Osteocyte (in vitro differentiated cells): ENCODE data around the gene SERPINB6. TPM values are rescaled to one million over a fixed set of nuclear protein-coding genes. Genes with fewer than 3 reads are reported as not detected.

Experiments
- DNase-seq: peaks from one replicate; pipeline ENCODE4 v3.0.0; 2021; ENCODE audit warnings: mixed read lengths; ENCODE audit not compliant: unreplicated experiment; ENCODE audit errors: extremely low spot score
- H3K27ac Mint-ChIP-seq: one replicate; pipeline ENCODE4 v1.8.0; 2021; ENCODE audit warnings: mild to moderate bottlenecking, mixed read lengths; ENCODE audit not compliant: unreplicated experiment
- H3K27me3 Mint-ChIP-seq: one replicate; pipeline ENCODE4 v1.8.0; 2021; ENCODE audit warnings: mixed read lengths; ENCODE audit not compliant: unreplicated experiment
- H3K36me3 Mint-ChIP-seq: one replicate; pipeline ENCODE4 v1.8.0; 2021; ENCODE audit warnings: mixed read lengths; ENCODE audit not compliant: unreplicated experiment
- H3K4me1 Mint-ChIP-seq: one replicate; pipeline ENCODE4 v1.8.0; 2021; ENCODE audit warnings: mixed read lengths; ENCODE audit not compliant: unreplicated experiment
- H3K4me3 Mint-ChIP-seq: one replicate; pipeline ENCODE4 v1.8.0; 2021; ENCODE audit warnings: mild to moderate bottlenecking, moderate library complexity, mixed read lengths; ENCODE audit not compliant: unreplicated experiment
- H3K9me3 Mint-ChIP-seq: one replicate; pipeline ENCODE4 v1.8.0; 2021; ENCODE audit warnings: mixed read lengths; ENCODE audit not compliant: unreplicated experiment
- CTCF ChIP-seq: fragments of 200-600 bp; sonication (generic); IDR thresholded peaks from 2 replicates; pipeline ENCODE4 v1.5.0; 2021; ENCODE audit warnings: antibody characterized with exemption, mild to moderate bottlenecking, moderate library complexity
- total RNA-seq: library from RNA; stranded (reverse); gene quantifications from 2 replicates; pipeline ENCODE4 v1.2.1, GENCODE V29; 2021

SERPINB6 gene
- total RNA-seq, 1 donor from 2014 or later: 93.1 TPM

- Mint-ChIP-seq H3K27ac (no peak overlapping the region), H3K36me3 (peaks cover 5% of the 10 kb centered on the region), H3K9me3 (no peaks in the 10 kb centered on the region), H3K4me3 (no peak overlapping the region), H3K4me1 (peaks cover 30% of the 10 kb centered on the region), H3K27me3 (no peaks in the 10 kb centered on the region)
- TF ChIP-seq CTCF: no peak
- DNase-seq: no peak
Measured at GRCh38 chr6:2961506-2961905, 9.9 kb downstream of the SERPINB6 start.

GRCh38 chr6:2960935-2961334, 10.4 kb downstream of the SERPINB6 start:
- TF ChIP-seq CTCF: no peak
- no peak overlapping the region for H3K4me3 Mint-ChIP-seq
- peak overlapping the region; percentile 58 for H3K27ac Mint-ChIP-seq
- H3K4me1 Mint-ChIP-seq: peaks cover 28% of the 10 kb centered on the region
- DNase-seq: no peak
- H3K36me3 Mint-ChIP-seq: peaks cover 3% of the 10 kb centered on the region
- H3K9me3 Mint-ChIP-seq: no peaks in the 10 kb centered on the region
- H3K27me3 Mint-ChIP-seq: no peaks in the 10 kb centered on the region

GRCh38 chr6:2959909-2960719, 11.3 kb downstream of the SERPINB6 start:
- DNase-seq: no peak
- no peak overlapping the region for H3K4me3 Mint-ChIP-seq

GRCh38 chr6:2958776-2959175, 12.6 kb downstream of the SERPINB6 start:
- Mint-ChIP-seq H3K4me1 (peaks cover 28% of the 10 kb centered on the region), H3K27ac (no peak overlapping the region), H3K27me3 (no peaks in the 10 kb centered on the region), H3K4me3 (no peak overlapping the region), H3K36me3 (no peaks in the 10 kb centered on the region), H3K9me3 (no peaks in the 10 kb centered on the region)
- DNase-seq: no peak
- TF ChIP-seq CTCF: no peak

More at GRCh38 chr6:2959909-2960719, 11.3 kb downstream of the SERPINB6 start:
- Mint-ChIP-seq H3K27ac (peak overlapping the region; percentile 58), H3K27me3 (no peaks in the 10 kb centered on the region), H3K36me3 (peaks cover 1% of the 10 kb centered on the region), H3K4me1 (peaks cover 28% of the 10 kb centered on the region), H3K9me3 (no peaks in the 10 kb centered on the region)
- TF ChIP-seq CTCF: no peak

GRCh38 chr6:2958331-2958711, 13.0 kb downstream of the SERPINB6 start:
- Mint-ChIP-seq H3K36me3 (peaks cover under 1% of the 10 kb centered on the region), H3K27ac (no peak overlapping the region), H3K27me3 (no peaks in the 10 kb centered on the region), H3K4me3 (no peak overlapping the region), H3K4me1 (peaks cover 28% of the 10 kb centered on the region), H3K9me3 (no peaks in the 10 kb centered on the region)
- TF ChIP-seq CTCF: no peak
- no peak for DNase-seq
